D341Med (cell line): Measurements from ENCODE around the gene MED26.

ENCODE experiments used
- DNase-seq: peaks from one replicate; pipeline ENCODE4 v3.0.0; 2012; ENCODE audit warnings: low spot score

The MED26 gene

GRCh38 chr19:16650821-16651220 lies 22.8 kb upstream of the MED26 start:
- no peak for DNase-seq

GRCh38 chr19:16649734-16650133 lies 21.7 kb upstream of the MED26 start:
- DNase-seq: no peak

GRCh38 chr19:16645140-16645539 lies 17.1 kb upstream of the MED26 start:
- no peak for DNase-seq

DNA sequence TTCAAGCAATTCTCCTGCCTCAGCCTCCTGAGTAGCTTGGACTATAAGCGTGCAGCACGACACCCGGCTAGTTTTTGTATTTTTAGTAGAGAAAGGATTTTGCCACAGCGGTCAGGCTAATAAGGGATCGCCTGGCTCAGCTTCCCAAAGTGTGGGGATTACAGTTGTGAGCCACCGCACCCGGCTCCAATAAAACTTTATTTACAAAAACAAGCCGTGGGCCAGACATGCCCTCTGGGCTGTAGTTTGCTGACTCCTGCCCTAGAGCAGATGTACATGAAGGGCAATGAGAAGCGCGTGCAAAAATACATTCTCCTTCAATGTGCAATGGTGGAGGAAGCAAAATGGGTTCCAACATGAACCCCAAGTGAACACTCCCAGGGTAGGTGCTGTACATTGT lies 13.7 kb upstream of the MED26 start:
- DNase-seq: no peak

DNA sequence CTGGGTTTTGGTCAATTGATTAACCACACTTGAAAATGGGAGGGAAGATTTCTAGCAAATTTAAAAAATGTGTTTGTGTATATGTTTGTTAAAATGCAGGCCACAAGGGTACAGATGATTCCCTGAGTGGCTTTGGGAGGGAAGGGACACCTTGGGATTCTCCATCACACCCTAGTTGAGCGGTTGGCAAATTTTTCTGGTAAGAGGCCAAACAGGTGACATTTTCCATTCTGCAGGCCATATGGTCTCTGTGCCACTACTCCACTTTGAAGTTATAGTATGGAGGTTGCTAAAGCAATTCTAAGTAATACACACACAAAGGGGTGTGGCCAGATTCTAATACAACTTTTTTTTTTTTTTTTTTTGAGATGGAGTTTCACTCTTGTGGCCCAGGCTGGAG lies 12.9 kb upstream of the MED26 start:
- DNase-seq: no peak

GRCh38 chr19:16638666-16639065 lies 10.7 kb upstream of the MED26 start:
- peak; percentile 12 for DNase-seq

DNA sequence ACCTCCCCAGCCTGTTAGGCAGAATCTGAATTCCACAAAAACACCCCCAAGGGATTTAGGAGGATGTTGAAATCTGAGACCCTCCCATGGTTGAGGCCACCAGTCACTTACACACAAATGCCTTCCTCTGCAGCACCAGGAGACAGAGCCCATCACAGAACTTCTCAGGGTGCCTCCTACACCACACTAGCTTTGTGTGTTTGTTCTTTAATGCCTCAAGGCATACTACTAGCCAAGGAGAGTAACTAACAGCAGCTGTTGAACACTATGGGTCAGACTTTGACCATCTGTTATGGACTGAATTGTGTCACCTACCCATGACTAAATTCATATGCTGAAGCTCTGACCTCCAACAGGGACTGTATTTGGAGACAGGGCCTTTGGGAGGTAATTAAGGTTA lies 9.5 kb upstream of the MED26 start:
- DNase-seq: peak; percentile 11

DNA sequence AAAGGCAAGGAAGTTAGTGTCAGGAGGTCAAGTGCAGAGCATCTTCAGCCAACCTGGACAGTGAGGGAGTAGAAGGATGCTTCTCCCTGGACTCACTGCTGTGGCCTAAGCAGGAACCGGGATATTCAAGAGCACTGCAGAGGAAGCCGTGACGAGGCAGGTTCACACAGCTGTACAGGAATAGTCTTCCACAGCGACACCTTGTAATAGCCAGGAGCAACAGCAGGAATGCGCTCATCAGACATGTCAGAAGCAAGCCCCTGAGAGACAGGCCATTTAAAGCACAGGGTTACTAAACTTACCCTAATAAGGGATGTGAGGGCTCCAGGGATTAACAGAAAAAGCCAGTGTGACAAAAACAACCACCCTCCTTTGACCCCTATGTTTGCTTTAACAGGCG lies 3.5 kb upstream of the MED26 start:
- DNase-seq: no peak

DNA sequence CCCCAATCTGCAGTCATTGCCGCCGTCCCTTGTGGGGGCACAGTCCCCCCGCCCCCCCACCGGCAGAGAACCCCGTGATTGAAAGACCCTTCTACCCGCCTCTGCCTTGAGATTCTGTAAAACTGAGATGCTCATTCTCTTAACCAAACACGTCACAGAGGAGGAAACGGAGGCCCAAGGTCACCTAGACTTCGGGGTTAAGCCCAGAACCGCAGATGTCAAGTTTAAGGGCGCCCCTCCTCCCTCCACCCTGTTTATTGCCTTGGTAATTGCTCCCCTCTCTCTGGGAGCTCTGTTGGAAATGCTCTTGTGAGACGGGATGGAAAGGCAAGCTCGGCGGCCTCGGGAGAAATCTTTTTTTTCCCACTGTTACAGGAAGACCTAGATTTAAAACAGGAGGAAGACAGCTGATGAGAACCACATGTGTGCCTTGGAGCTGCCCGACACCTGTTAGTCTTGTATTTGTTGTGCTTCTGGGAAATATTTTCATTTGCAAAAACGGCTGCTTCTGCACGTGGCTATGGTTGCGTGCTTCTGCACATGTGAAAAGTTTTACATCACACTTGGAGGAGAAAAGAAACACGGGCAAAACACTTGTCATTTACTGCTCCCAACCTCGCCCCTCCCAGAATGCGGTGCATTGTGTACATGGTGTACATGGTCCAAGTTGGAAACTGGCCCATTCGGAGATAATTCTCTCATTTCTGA lies 1.1 kb upstream of the MED26 start:
- no peak for DNase-seq

DNA sequence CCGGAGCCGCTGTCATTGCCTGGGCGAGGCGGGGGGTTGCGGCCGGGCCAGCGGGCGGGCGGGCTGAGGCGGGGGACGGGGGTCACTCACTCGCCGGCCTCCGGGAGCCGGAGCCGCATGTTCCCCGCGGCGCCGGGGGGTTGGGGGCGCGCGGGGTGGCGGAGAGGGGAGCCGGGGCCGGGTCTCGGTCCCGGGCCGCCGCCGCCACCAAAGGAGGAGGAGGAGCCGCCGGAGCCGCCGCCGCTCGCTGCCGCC lies 149 bp downstream of the MED26 start:
- no peak for DNase-seq

GRCh38 chr19:16627193-16627927 lies 644 bp downstream of the MED26 start:
- peak; percentile 49 for DNase-seq

DNA sequence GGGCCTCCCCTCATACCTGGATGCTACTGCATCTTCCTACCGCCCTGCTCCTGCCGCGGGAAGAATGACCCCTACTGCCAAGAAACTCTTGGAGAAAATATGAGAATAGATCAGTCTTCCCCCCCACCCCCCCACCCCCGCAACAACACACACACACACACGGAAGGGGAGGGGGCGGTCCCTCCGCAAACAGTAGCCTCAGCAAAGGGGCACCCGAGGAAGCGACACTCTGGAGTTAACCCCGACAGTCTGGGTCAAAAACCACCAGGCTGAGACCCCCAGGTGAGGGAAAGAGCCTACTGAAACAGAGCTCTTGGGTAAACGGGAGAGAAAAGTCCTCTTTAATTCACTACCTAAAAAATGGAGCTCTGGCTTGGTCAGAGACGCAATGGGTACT lies 1.2 kb downstream of the MED26 start:
- no peak for DNase-seq

- DNase-seq: no peak
Measured at GRCh38 chr19:16625163-16625958, 2.6 kb downstream of the MED26 start.

DNA sequence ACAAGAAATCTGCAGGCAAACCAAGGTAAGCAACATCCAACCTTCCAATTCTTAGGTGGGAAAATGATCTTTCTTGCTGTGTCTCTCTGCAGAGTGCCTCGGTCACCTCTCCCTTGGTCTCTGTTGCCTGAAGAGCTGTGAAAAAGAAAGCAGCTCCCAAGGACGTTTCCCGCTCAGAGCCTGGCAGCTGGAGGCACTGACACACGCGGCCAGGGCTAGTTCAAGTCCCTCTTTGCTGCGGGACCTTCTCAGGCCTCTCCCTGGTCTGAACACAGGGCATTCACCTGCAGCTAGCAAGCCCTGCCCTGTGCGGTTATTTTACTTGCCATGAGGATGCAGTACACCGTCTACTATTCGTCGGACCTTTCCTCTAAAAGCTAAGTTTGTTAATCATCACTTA lies 3.8 kb downstream of the MED26 start:
- no peak for DNase-seq

DNA sequence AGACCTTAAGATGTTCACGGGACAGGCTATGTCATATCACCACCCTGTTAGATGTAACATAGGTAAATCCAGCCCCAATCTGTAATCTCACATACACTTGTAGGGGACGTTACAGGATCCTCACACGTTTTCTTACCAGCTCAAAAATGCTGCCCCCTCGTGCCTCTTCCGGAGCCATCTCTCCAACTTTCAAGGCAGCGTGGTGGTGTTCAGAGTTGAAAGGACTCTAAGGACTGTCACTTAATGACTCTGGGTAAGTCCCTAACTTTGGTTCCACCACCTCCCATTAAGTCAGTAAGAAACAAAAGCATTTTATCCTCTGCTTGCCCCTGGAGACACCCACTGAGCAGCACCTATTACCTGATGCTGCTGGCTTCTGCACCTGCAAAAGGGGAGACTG lies 4.4 kb downstream of the MED26 start:
- DNase-seq: no peak

DNA sequence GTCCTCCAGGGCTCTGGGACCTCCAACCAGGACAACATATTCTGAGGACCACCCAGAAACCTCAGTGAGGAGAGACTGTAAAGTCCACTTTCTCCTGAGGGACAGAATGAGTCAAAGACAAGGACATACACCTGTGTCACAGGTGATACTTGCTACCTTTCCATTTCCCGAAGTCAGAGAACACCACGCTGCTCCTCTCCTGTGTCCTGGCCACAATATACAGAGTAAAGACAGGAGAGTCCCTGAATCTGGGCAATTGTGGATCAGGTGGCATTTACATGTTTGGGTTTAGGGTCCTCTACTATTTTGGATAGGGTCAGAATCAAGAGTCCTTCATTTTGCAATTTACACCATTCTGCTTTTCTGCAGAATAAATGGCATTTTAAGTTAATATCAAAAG lies 4.9 kb downstream of the MED26 start:
- no peak for DNase-seq

- no peak for DNase-seq
Measured at GRCh38 chr19:16621165-16621800, 6.7 kb downstream of the MED26 start.

DNA sequence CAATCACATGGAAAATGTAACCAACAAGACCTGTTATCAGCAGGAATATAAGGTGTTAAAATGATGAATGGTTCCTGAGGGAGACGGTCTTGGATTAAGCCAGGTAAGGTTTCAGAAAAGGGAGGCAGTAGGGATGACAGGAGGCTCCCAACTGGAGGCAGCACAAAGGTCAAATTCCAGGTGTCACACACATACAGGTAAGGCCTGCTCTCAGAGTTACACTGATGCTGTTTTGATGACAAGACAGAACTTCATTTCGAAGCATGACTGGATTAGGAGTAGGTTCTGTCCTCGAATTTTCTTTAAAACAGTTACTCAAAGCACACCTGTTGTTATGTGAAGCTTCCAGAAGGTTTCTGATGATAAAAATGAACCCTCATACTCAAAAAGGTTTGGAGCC lies 7.4 kb downstream of the MED26 start:
- DNase-seq: no peak

DNA sequence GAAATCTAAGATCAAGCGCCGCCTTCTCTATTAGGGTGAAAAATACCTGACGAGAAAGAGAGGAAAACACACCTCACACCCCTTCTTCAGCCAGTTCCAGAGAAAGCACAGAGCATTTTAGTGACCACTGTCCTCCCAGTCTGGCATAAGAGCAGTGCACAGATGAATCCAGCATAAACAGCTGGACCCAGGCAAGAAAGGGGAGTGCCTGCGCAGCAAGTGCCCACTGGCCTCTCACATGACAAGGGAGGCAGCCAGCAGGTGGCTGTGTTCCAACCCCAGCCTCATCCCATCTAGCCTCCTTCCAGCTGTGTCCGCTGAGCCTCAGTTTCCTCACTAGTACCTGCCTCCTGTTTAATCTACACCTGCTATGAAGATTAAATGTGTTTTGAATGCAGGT lies 8.0 kb downstream of the MED26 start:
- DNase-seq: no peak

- DNase-seq: no peak
Measured at GRCh38 chr19:16619457-16619856, 8.5 kb downstream of the MED26 start.

GRCh38 chr19:16618248-16618647 lies 9.8 kb downstream of the MED26 start:
- DNase-seq: no peak

DNA sequence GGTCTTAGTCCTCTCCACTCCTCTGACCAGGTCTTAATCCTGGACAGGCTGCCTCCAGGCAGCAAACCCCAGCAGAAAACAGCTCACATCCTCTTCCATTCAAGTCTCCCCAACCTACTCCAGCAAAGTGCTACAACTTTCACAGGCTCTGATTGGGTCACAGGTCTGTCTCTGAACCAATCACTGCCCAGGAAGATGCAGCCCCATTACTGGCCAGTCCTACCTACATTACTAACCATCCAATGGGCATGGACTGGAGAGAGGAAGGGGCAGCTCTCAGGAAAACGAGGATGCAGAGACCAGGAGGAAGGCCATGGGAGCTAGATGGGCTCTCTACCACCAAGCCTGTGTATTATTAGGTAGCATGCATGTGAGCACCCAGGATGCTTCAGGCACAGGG lies 12.2 kb downstream of the MED26 start:
- no peak for DNase-seq

DNA sequence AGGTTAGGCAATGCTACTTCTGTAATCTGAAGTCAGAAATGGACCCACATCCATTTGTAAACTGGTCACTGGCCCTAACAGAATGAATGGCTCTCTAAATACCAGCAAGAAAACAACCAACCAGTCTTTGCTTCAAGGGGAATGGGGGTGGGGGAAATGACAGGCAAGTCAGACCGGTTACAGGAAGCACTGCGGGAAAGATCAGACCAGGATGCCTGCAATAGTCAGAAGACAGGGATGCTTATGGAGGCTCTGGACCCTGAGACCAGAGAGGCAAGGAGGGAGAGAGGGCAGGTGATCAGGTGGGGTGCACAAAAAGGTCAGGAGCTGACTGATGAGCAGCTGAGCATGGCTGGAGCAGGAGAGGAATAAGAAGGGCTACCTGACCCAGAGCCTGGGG lies 13.1 kb downstream of the MED26 start:
- DNase-seq: no peak
